WTC11 (cell line): Measurements from ENCODE around the gene PGBD5. TPM values are rescaled to one million over a fixed set of nuclear protein-coding genes. Genes with fewer than 3 reads are reported as not detected.
A peak's percentile ranks its signal among the peaks of the same experiment; 100 is the strongest.

Source experiments
- ATAC-seq: fragments of 200-7000 bp; cut with Tn5 transposase; 2 replicates; pipeline ENCODE4 v1.10.0; 2021; ENCODE audit warnings: mild to moderate bottlenecking, moderate library complexity
- CTCF ChIA-PET: fragments of 300-600 bp; sonication (Branson Sonifier 250); formaldehyde crosslinking; loops from one replicate; lab custom pipeline; 2021; ENCODE audit warnings: antibody characterized with exemption; lab: Charles Lee
- POLR2A ChIA-PET: fragments of 350-600 bp; sonication (Branson Sonifier 250); formaldehyde crosslinking; loops from one replicate; lab custom pipeline; 2021; ENCODE audit warnings: antibody characterized with exemption; lab: Charles Lee
- DNase-seq: peaks from one replicate; pipeline ENCODE4 v3.0.0; 2021; ENCODE audit warnings: low spot score
- H3K27ac Mint-ChIP-seq: 2 replicates; pipeline ENCODE4 v1.8.0; 2021; ENCODE audit warnings: mixed read lengths
- H3K27me3 Mint-ChIP-seq: 2 replicates; pipeline ENCODE4 v1.8.0; 2021; ENCODE audit warnings: low read depth, mild to moderate bottlenecking, moderate library complexity, mixed read lengths
- H3K36me3 Mint-ChIP-seq: 2 replicates; pipeline ENCODE4 v1.8.0; 2021; ENCODE audit warnings: mixed read lengths
- H3K4me1 Mint-ChIP-seq: 2 replicates; pipeline ENCODE4 v1.8.0; 2022; ENCODE audit warnings: mixed read lengths
- H3K4me3 Mint-ChIP-seq: 2 replicates; pipeline ENCODE4 v1.8.0; 2021; ENCODE audit warnings: mild to moderate bottlenecking, moderate library complexity, mixed read lengths
- H3K9me3 Mint-ChIP-seq: 2 replicates; pipeline ENCODE4 v1.8.0; 2021; ENCODE audit warnings: mixed read lengths
- ATF6 ChIP-seq: sonication (generic); formaldehyde crosslinking; IDR thresholded peaks from 2 replicates; pipeline ENCODE4 v1.8.1; 2023; ENCODE audit warnings: mild to moderate bottlenecking, missing genetic modification reagents
- CREB1 ChIP-seq: sonication (generic); formaldehyde crosslinking; IDR thresholded peaks from 2 replicates; pipeline ENCODE4 v1.8.0; 2023; ENCODE audit warnings: mild to moderate bottlenecking, missing genetic modification reagents
- FOXK1 ChIP-seq: sonication (generic); formaldehyde crosslinking; IDR thresholded peaks from 2 replicates; pipeline ENCODE4 v1.8.0; 2022; ENCODE audit warnings: mild to moderate bottlenecking, moderate library complexity, missing genetic modification reagents
- FOXP4 ChIP-seq: sonication (generic); formaldehyde crosslinking; IDR thresholded peaks from 2 replicates; pipeline ENCODE4 v1.8.0; 2022; ENCODE audit warnings: mild to moderate bottlenecking, missing genetic modification reagents
- GRHL2 ChIP-seq: fragments of 250-450 bp; sonication (Bioruptor Pico); IDR thresholded peaks from 2 replicates; pipeline ENCODE4 v1.8.0; 2022; ENCODE audit warnings: mild to moderate bottlenecking, moderate library complexity; ENCODE audit not compliant: insufficient replicate concordance, severe bottlenecking
- HMGA2 ChIP-seq: fragments of 250-450 bp; sonication (Bioruptor Pico); IDR thresholded peaks from 2 replicates; pipeline ENCODE4 v1.4.0; 2021; ENCODE audit warnings: mild to moderate bottlenecking, moderate library complexity
- IRF2 ChIP-seq: sonication (generic); formaldehyde crosslinking; IDR thresholded peaks from 2 replicates; pipeline ENCODE4 v1.8.0; 2022; ENCODE audit warnings: low read depth, missing genetic modification reagents, borderline replicate concordance
- JUN ChIP-seq: sonication (generic); formaldehyde crosslinking; IDR thresholded peaks from 2 replicates; pipeline ENCODE4 v1.8.0; 2023; ENCODE audit warnings: mild to moderate bottlenecking, missing genetic modification reagents
- KAT7 ChIP-seq: sonication (generic); formaldehyde crosslinking; IDR thresholded peaks from 2 replicates; pipeline ENCODE4 v1.8.1; 2023; ENCODE audit warnings: missing genetic modification reagents, mild to moderate bottlenecking, borderline replicate concordance
- MXD4 ChIP-seq: fragments of 250-450 bp; sonication (Bioruptor Pico); IDR thresholded peaks from 2 replicates; pipeline ENCODE4 v1.8.0; 2021; ENCODE audit warnings: mild to moderate bottlenecking, moderate library complexity, borderline replicate concordance
- NR1H2 ChIP-seq: sonication (generic); formaldehyde crosslinking; IDR thresholded peaks from 2 replicates; pipeline ENCODE4 v1.9.0; 2021; ENCODE audit warnings: mild to moderate bottlenecking, moderate library complexity, missing genetic modification reagents
- RELA ChIP-seq: sonication (generic); formaldehyde crosslinking; IDR thresholded peaks from 2 replicates; pipeline ENCODE4 v1.8.1; 2022; ENCODE audit warnings: missing genetic modification reagents, mild to moderate bottlenecking, borderline replicate concordance
- SMAD3 ChIP-seq: sonication (generic); formaldehyde crosslinking; IDR thresholded peaks from 2 replicates; pipeline ENCODE4 v1.8.0; 2022; ENCODE audit warnings: missing genetic modification reagents, mild to moderate bottlenecking, borderline replicate concordance
- SMAD4 ChIP-seq: sonication (generic); formaldehyde crosslinking; IDR thresholded peaks from 2 replicates; pipeline ENCODE4 v1.8.0; 2022; ENCODE audit warnings: mild to moderate bottlenecking, missing genetic modification reagents
- TCF7 ChIP-seq: sonication (generic); formaldehyde crosslinking; IDR thresholded peaks from 2 replicates; pipeline ENCODE4 v1.8.0; 2022; ENCODE audit warnings: mild to moderate bottlenecking, low read depth, missing genetic modification reagents, moderate library complexity
- ZBTB21 ChIP-seq: sonication (generic); formaldehyde crosslinking; IDR thresholded peaks from 2 replicates; pipeline ENCODE4 v1.8.1; 2023; ENCODE audit warnings: mild to moderate bottlenecking, missing genetic modification reagents, borderline replicate concordance
- ZNF121 ChIP-seq: sonication (generic); formaldehyde crosslinking; IDR thresholded peaks from 2 replicates; pipeline ENCODE4 v1.8.0; 2023; ENCODE audit warnings: missing genetic modification reagents
- ZNF219 ChIP-seq: sonication (generic); formaldehyde crosslinking; IDR thresholded peaks from 2 replicates; pipeline ENCODE4 v1.8.0; 2023; ENCODE audit warnings: missing genetic modification reagents, mild to moderate bottlenecking, borderline replicate concordance
- ZNF317 ChIP-seq: sonication (generic); formaldehyde crosslinking; IDR thresholded peaks from 2 replicates; pipeline ENCODE4 v1.8.1; 2023; ENCODE audit warnings: low read depth, mild to moderate bottlenecking, moderate library complexity, missing genetic modification reagents, borderline replicate concordance
- ZNF512 ChIP-seq: sonication (generic); formaldehyde crosslinking; IDR thresholded peaks from 2 replicates; pipeline ENCODE4 v1.8.1; 2022; ENCODE audit warnings: missing genetic modification reagents, borderline replicate concordance
- total RNA-seq: library from RNA; stranded (reverse); gene quantifications from 3 replicates; pipeline ENCODE4 v1.2.3, GENCODE V29; 2021

PGBD5 gene
- total RNA-seq, 1 experiment from 2014 or later = 23.8 TPM

GRCh38 chr1:230284891-230285290 is 141.2 kb downstream of the PGBD5 start:
- Mint-ChIP-seq H3K4me1 (peaks cover 17% of the 10 kb centered on the region), H3K9me3 (no peaks in the 10 kb centered on the region), H3K4me3 (no peak overlapping the region), H3K27me3 (no peaks in the 10 kb centered on the region), H3K27ac (no peak overlapping the region), H3K36me3 (peaks cover under 1% of the 10 kb centered on the region; the same call in 1 of the 2 replicates)
- no peak for DNase-seq
- CTCF ChIA-PET = no interaction called here
- POLR2A ChIA-PET = interaction anchor here (0.5 to 0.6 kb wide), 2 partner anchors 610 to 750 kb away, joined by 5 to 6 read pairs; no protein-coding TSS in a partner anchor
- TF ChIP-seq KAT7 = no peak
- no peak for TF ChIP-seq ZBTB21
- TF ChIP-seq CREB1 (CRISPR knock-in tag) = no peak
- no peak for TF ChIP-seq RELA (CRISPR knock-in tag)
- TF ChIP-seq ZNF512 (CRISPR knock-in tag) = no peak
- TF ChIP-seq GRHL2 (CRISPR knock-in tag) = no peak
- TF ChIP-seq FOXK1 (CRISPR knock-in tag) = no peak
- no peak for TF ChIP-seq SMAD3 (CRISPR knock-in tag)
- TF ChIP-seq ZNF219 (CRISPR knock-in tag) = no peak
- TF ChIP-seq ZNF317 = no peak
- no peak for TF ChIP-seq FOXP4
- TF ChIP-seq MXD4 (CRISPR knock-in tag) = no peak
- no peak for TF ChIP-seq ZNF121
- no peak for TF ChIP-seq ATF6 (CRISPR knock-in tag)
- no peak for TF ChIP-seq NR1H2
- TF ChIP-seq HMGA2 = no peak
- no peak for TF ChIP-seq JUN (CRISPR knock-in tag)
- no peak for TF ChIP-seq TCF7 (CRISPR knock-in tag)
- no peak for TF ChIP-seq IRF2
- TF ChIP-seq, all 79 proteins: peak for 0
- no peak for ATAC-seq

- Mint-ChIP-seq H3K27ac (no peak overlapping the region), H3K36me3 (peaks cover 9% of the 10 kb centered on the region; the same call in 1 of the 2 replicates), H3K9me3 (no peaks in the 10 kb centered on the region), H3K4me3 (no peak overlapping the region), H3K4me1 (peaks cover 23% of the 10 kb centered on the region), H3K27me3 (no peaks in the 10 kb centered on the region)
- ATAC-seq (no peak), DNase-seq (no peak)
- CTCF ChIA-PET = no interaction called here
- POLR2A ChIA-PET = no interaction called here
- TF ChIP-seq ZNF121 (peak; percentile 80), SMAD4 (CRISPR knock-in tag) (no peak)
Measured at GRCh38 chr1:230283678-230284077, 142.5 kb downstream of the PGBD5 start.
